Hepatocyte (in vitro differentiated cells): Measurements from ENCODE around the gene GIPC3. TPM values are rescaled to one million over a fixed set of nuclear protein-coding genes. Genes with fewer than 3 reads are reported as not detected.

Experiments used
- DNase-seq: peaks from one replicate; pipeline ENCODE4 v3.0.0-alpha.2; 2016; ENCODE audit warnings: low spot score
- H2AFZ ChIP-seq: fragments of 200-600 bp; sonication (generic); 2 replicates; pipeline ENCODE4 v1.6.0; 2016; ENCODE audit warnings: antibody characterized with exemption, mild to moderate bottlenecking
- H3K27ac ChIP-seq: fragments of 200-600 bp; sonication (generic); 2 replicates; pipeline ENCODE4 v1.5.1; 2016; ENCODE audit warnings: mild to moderate bottlenecking
- H3K27me3 ChIP-seq: fragments of 200-600 bp; sonication (generic); 2 replicates; pipeline ENCODE4 v1.6.1; 2016
- H3K36me3 ChIP-seq: fragments of 200-600 bp; sonication (generic); replicated peaks from 2 replicates; pipeline ENCODE4 v1.5.1; 2016; ENCODE audit warnings: low read depth; ENCODE audit not compliant: insufficient read depth
- H3K4me1 ChIP-seq: fragments of 200-600 bp; sonication (generic); 2 replicates; pipeline ENCODE4 v1.5.1; 2016; ENCODE audit warnings: mild to moderate bottlenecking, moderate library complexity; ENCODE audit not compliant: insufficient read depth
- H3K4me2 ChIP-seq: fragments of 200-600 bp; sonication (generic); 2 replicates; pipeline ENCODE4 v1.6.0; 2016
- H3K4me3 ChIP-seq: fragments of 200-600 bp; sonication (generic); 2 replicates; pipeline ENCODE4 v1.5.1; 2016; ENCODE audit warnings: mild to moderate bottlenecking
- H3K79me2 ChIP-seq: fragments of 200-600 bp; sonication (generic); 2 replicates; pipeline ENCODE4 v1.6.0; 2017; ENCODE audit warnings: mild to moderate bottlenecking
- H3K9me2 ChIP-seq: fragments of 200-600 bp; sonication (generic); replicated peaks from 2 replicates; pipeline ENCODE4 v1.6.0; 2017; ENCODE audit warnings: mild to moderate bottlenecking; ENCODE audit not compliant: insufficient read depth
- H3K9me3 ChIP-seq: fragments of 200-600 bp; sonication (generic); 2 replicates; pipeline ENCODE4 v1.5.1; 2016; ENCODE audit warnings: low read depth, mild to moderate bottlenecking
- H4K20me1 ChIP-seq: fragments of 200-600 bp; sonication (generic); 2 replicates; pipeline ENCODE4 v1.6.0; 2016; ENCODE audit warnings: mild to moderate bottlenecking; ENCODE audit not compliant: insufficient read depth, poor library complexity, severe bottlenecking
- EZH2 ChIP-seq: fragments of 200-600 bp; sonication (generic); IDR thresholded peaks from 2 replicates; pipeline ENCODE4 v1.6.1; 2016; ENCODE audit warnings: antibody characterized with exemption, mild to moderate bottlenecking, borderline replicate concordance
- EZH2phosphoT487 ChIP-seq: fragments of 200-600 bp; sonication (generic); IDR thresholded peaks from one replicate; pipeline ENCODE4 v1.6.1; 2018; ENCODE audit warnings: antibody characterized with exemption, mild to moderate bottlenecking, low read depth, moderate library complexity; ENCODE audit not compliant: unreplicated experiment, severe bottlenecking
- WGBS: methylation state at CpG from one replicate; pipeline ENCODE4 v1.1.6; 2016; ENCODE audit warnings: low lambda C conversion rate; ENCODE audit errors: missing lambda C conversion rate; 5-methylcytosine and 5-hydroxymethylcytosine counted together
- polyA plus RNA-seq: library from polyadenylated mRNA; unstranded; fragments of >200 nt; fragmentation: Nextera tagmentation; extraction: Ambion mirVana; gene quantifications from 2 replicates; pipeline ENCODE4 v1.2.1, GENCODE V29; 2016
- total RNA-seq: library from RNA; depleted of rRNA; stranded (reverse); fragments of >200 nt; gene quantifications from 2 replicates; pipeline ENCODE4 v1.2.3, GENCODE V29; 2014
- TF ChIP-seq, protein P1 (sequence below): fragments of 200-600 bp; sonication (generic); IDR thresholded peaks from 2 replicates; pipeline ENCODE4 v1.5.1; 2016; ENCODE audit warnings: antibody characterized with exemption, mild to moderate bottlenecking; ENCODE audit not compliant: poor library complexity

GIPC3 gene
- total and polyA plus RNA-seq, 2 experiments from 2014 or later = 0.28 TPM; not detected in 1

DNA sequence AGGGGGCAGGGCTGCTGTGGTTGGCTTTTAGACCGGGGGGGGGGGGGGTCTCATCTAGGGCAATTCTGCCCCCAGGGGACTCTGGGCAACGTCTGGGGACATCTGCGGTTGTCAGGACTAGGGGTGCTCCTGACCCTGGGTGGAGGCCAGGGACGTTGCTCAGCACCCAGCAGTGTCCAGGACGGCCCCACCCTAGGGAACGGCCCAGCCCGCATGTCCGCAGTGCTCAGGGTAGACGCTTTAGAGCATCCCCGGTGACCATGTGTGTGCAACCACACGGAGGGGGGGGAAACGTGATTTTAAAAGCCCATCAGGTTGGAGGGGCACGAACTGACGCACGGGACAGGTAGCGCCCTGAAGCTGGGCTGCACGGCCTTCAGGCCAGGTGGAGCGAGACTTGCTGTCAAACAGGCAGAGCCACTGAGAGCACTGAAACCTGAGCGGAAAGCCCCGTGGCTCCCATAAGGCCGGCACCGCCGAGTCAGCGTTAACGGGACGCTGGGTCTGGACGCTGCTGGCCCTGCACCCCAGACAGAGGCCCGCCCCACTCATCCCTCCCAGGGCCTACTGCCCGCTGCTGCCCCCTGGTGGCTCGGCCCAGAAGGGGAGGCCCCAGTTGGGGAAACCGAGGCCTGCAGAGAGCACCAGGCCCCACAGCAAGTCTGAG, 33.0 kb downstream of the GIPC3 start:
- H3K9me3 ChIP-seq = no peaks in the 10 kb centered on the region

DNA sequence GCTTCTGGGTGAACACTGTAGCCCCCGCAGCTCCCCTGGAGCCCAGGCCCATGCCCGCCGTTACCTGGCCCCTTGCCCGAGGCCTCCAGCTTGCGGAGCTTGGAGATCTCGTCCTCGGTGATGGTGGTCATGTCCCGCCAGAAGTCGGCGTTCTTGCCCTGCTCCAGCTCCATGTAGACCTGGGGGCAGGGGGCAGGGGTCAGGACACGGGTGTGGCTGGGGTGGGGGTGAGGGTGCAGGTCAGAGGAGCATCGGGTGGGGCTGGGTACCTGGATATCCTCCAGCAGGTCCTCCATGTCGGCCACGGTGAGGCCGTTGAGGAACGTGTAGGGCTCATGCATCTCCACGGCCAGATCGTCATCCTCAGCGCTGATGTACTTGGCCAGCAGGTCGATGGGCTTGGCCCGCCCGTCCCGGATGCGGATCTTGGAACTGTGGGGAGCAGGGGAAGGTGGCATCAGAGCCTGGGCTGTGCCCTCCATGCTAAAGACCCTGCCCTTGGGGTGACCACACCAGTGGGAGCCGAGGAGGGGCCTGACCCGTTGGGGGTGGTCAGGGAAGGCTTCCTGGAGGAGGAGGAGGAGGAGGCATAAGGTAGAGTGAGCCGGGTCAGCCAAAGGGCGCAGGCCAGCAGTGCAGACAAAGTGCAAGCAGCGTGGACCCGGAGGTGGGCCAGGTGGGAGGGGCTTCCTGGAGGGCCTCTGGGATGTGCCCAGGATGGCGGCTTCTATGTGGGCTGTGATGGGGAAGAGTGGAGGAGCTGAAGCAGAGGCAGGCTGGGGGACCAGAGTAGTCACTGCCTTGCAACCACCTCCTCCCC, 33.7 kb downstream of the GIPC3 start:
- no peak overlapping the region for H2AFZ ChIP-seq
- no peaks in the 10 kb centered on the region for H3K36me3 ChIP-seq
- no peak overlapping the region for H3K4me3 ChIP-seq
- 94% methylated on average over 17 of the region's 31 CpGs for WGBS
- no peaks in the 10 kb centered on the region for H3K4me1 ChIP-seq
- TF ChIP-seq, protein P1, sequence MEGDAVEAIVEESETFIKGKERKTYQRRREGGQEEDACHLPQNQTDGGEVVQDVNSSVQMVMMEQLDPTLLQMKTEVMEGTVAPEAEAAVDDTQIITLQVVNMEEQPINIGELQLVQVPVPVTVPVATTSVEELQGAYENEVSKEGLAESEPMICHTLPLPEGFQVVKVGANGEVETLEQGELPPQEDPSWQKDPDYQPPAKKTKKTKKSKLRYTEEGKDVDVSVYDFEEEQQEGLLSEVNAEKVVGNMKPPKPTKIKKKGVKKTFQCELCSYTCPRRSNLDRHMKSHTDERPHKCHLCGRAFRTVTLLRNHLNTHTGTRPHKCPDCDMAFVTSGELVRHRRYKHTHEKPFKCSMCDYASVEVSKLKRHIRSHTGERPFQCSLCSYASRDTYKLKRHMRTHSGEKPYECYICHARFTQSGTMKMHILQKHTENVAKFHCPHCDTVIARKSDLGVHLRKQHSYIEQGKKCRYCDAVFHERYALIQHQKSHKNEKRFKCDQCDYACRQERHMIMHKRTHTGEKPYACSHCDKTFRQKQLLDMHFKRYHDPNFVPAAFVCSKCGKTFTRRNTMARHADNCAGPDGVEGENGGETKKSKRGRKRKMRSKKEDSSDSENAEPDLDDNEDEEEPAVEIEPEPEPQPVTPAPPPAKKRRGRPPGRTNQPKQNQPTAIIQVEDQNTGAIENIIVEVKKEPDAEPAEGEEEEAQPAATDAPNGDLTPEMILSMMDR = no peak
- TF ChIP-seq EZH2 (no peak), EZH2phosphoT487 (no peak)
- no peaks in the 10 kb centered on the region for H3K79me2 ChIP-seq
- H3K27me3 ChIP-seq = no peaks in the 10 kb centered on the region
- H3K27ac ChIP-seq = no peak overlapping the region
- H3K9me3 ChIP-seq = no peaks in the 10 kb centered on the region
- no peak for DNase-seq
- no peak overlapping the region for H3K4me2 ChIP-seq
- H3K9me2 ChIP-seq = no peaks in the 10 kb centered on the region
- H4K20me1 ChIP-seq = no peaks in the 10 kb centered on the region

More for the DNA sequence above, 33.0 kb downstream of the GIPC3 start:
- Histone ChIP-seq H3K4me3 (no peak overlapping the region), H3K27me3 (no peaks in the 10 kb centered on the region), H3K27ac (no peak overlapping the region), H4K20me1 (no peaks in the 10 kb centered on the region), H3K4me1 (no peaks in the 10 kb centered on the region), H2AFZ (no peak overlapping the region), H3K4me2 (no peak overlapping the region), H3K9me2 (no peaks in the 10 kb centered on the region), H3K36me3 (no peaks in the 10 kb centered on the region), H3K79me2 (no peaks in the 10 kb centered on the region)
- TF ChIP-seq EZH2phosphoT487 (no peak), EZH2 (no peak)
- TF ChIP-seq, protein P1 = peak; percentile 69
- peak; percentile 71 for DNase-seq
- WGBS = 85% methylated on average over 22 of the region's 31 CpGs

DNA sequence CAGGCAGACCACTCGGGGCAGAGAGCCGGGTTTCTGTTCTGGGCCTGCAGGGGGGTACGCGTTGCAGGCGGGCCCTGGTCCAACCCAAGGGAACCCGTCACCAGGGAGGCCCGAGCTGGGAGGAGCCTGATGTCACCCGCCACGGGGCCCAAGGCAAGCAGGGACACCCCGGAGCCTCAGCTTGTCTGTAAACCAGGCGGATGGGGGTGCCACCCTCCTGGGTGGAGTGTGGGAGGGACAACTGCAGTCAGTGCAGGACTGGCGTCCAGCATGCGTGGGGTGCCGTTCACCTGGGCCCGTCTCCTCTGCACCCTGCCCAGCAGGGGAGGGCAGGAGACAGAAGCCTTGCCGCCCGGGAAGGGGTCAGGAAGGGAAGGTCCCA, 34.3 kb downstream of the GIPC3 start:
- Histone ChIP-seq H3K4me3 (no peak overlapping the region), H3K27me3 (no peaks in the 10 kb centered on the region), H2AFZ (no peak overlapping the region), H3K79me2 (peaks cover 5% of the 10 kb centered on the region), H3K27ac (no peak overlapping the region), H3K4me1 (no peaks in the 10 kb centered on the region), H3K36me3 (no peaks in the 10 kb centered on the region), H3K9me2 (no peaks in the 10 kb centered on the region), H4K20me1 (no peaks in the 10 kb centered on the region), H3K4me2 (no peak overlapping the region), H3K9me3 (no peaks in the 10 kb centered on the region)
- DNase-seq = no peak
- TF ChIP-seq EZH2 = no peak
- no peak for TF ChIP-seq EZH2phosphoT487
- TF ChIP-seq, protein P1 = no peak
- WGBS = 95% methylated on average over 17 of the region's 17 CpGs
